ENCODE results near the gene CCDC90B. TPM values are rescaled to one million over a fixed set of nuclear protein-coding genes. Genes with fewer than 3 reads are reported as not detected.

Gene CCDC90B
- 35.2 and 39.1 TPM in 2 replicates for total RNA-seq
- total RNA-seq (2013) = 62.1 TPM
- polyA plus RNA-seq = 20.5 and 32.9 TPM in 2 replicates
- polyA minus RNA-seq = 44.9 and 49.6 TPM in 2 replicates

- POLR2A ChIA-PET = interaction anchor here (0.6 to 1.5 kb wide), 3 partner anchors 92 to 385 kb away, joined by 3 to 15 read pairs (median 4); partner anchors contain the start of genes ANKRD42, DDIAS, PCF11 and PRCP
- H3K4me1 ChIP-seq (ENCODE audit: control insufficient read depth in 2 of 2, insufficient read depth in 2 of 2, low read length in 2 of 2) = peaks cover 40 to 47% of the 10 kb centered on the region in 2 donors
- CTCF ChIA-PET = interaction anchor here (0.6 to 1.4 kb wide), 4 partner anchors 36 to 532 kb away, joined by 3 to 5 read pairs (median 4); no protein-coding TSS in a partner anchor
Observed at GRCh38 chr11:83285771-83286528, at the start of gene CCDC90B. Gene CCDC90B (minus strand): TSS chr11:83286367. CDS start chr11:83285972, 395 bp downstream.

More at GRCh38 chr11:83285771-83286528, at the start of gene CCDC90B:
- DNase-seq (peak; percentile 97), ATAC-seq (ENCODE audit: low read depth) (peak; percentile 86)
- peak within 1 kb of the TSS; percentile 94 for H3K9ac ChIP-seq (ENCODE audit: low read length)
- peak within 1 kb of the TSS; percentile 77 to 97 (median 91) for H3K4me3 ChIP-seq (ENCODE audit: control extremely low read depth in 1 of 5, extremely low read depth in 1 of 5, insufficient read depth in 1 of 5, low read depth in 2 of 5, low read length in 4 of 5)
- peaks cover 10% of the 10 kb centered on the region for H4K20me1 ChIP-seq (ENCODE audit: control insufficient read depth, insufficient read depth, low read length, poor library complexity, severe bottlenecking)
- no peaks in the 10 kb centered on the region for H3K9me3 ChIP-seq (ENCODE audit: control extremely low read depth in 1 of 3, control insufficient read depth in 2 of 3, insufficient read depth in 1 of 3, low read length in 2 of 3)
- under 1% methylated on average over 55 of the region's 55 CpGs for WGBS (ENCODE audit: insufficient coverage)
- Mint-ChIP-seq H3K27me3 (no peaks in the 10 kb centered on the region), H3K4me3 (peak within 1 kb of the TSS; percentile 97), H3K4me1 (peaks cover 59% of the 10 kb centered on the region), H3K9me3 (ENCODE audit: insufficient read depth) (no peaks in the 10 kb centered on the region), H3K27ac (peak within 1 kb of the TSS; percentile 99)
- TF ChIP-seq CTCF (IDR thresholded peaks at IDR 0.05) (no peak), EZH2 (IDR thresholded peaks at IDR 0.05; ENCODE audit: borderline replicate concordance, insufficient read depth, low read depth, low read length, poor library complexity, severe bottlenecking) (no peak)
- H3K36me3 ChIP-seq (replicated peaks in 1 of 2; ENCODE audit: control extremely low read depth in 1 of 2, control insufficient read depth in 1 of 2, extremely low read depth in 1 of 2, insufficient read depth in 2 of 2, low read length in 1 of 2) = no peaks in the 10 kb centered on the region
- H3K4me2 ChIP-seq (replicated peaks; ENCODE audit: low read depth, low read length, poor library complexity, severe bottlenecking) = peak within 1 kb of the TSS; percentile 80
- peak within 1 kb of the TSS; percentile 85 for H2AFZ ChIP-seq (ENCODE audit: insufficient read depth, low read depth, low read length, poor library complexity, severe bottlenecking)
- intact Hi-C loops (cut with micrococcal nuclease) = loop anchor here (1.0 kb wide), 4 partner anchors 93 to 385 kb away; partner anchors contain the start of genes ANKRD42, DDIAS and RAB30
- peaks cover 46% of the 10 kb centered on the region for H3K79me2 ChIP-seq (ENCODE audit: control insufficient read depth, insufficient read depth, low read length)
- H3K27me3 ChIP-seq (replicated peaks in 1 of 4; ENCODE audit: control extremely low read depth in 1 of 4, control insufficient read depth in 3 of 4, insufficient read depth in 4 of 4, low read length in 3 of 4) = no peaks in the 10 kb centered on the region
- peak within 1 kb of the TSS; percentile 92 to 96 for H3K27ac ChIP-seq (ENCODE audit: low read length in 2 of 2)
